Upper lobe of right lung (tissue), 1 donor: Measurements from ENCODE around the gene PLCB1. TPM values are rescaled to one million over a fixed set of nuclear protein-coding genes. Genes with fewer than 3 reads are reported as not detected.

ENCODE experiments used
- ATAC-seq: fragments of 200-7000 bp; cut with Tn5 transposase; one replicate; pipeline ENCODE4 v1.9.1; 2020; ENCODE audit warnings: mild to moderate bottlenecking, moderate library complexity
- DNase-seq: peaks from one replicate; pipeline ENCODE4 v3.0.0-alpha.2; 2020
- H3K27ac ChIP-seq: fragments of 200-600 bp; one replicate; pipeline ENCODE4 v1.8.0; 2022
- H3K27me3 ChIP-seq: fragments of 200-600 bp; one replicate; pipeline ENCODE4 v1.8.0; 2022; ENCODE audit warnings: mild to moderate bottlenecking
- H3K36me3 ChIP-seq: fragments of 200-600 bp; one replicate; pipeline ENCODE4 v1.8.0; 2022
- H3K4me1 ChIP-seq: fragments of 200-600 bp; one replicate; pipeline ENCODE4 v1.8.0; 2022
- H3K4me3 ChIP-seq: fragments of 200-600 bp; one replicate; pipeline ENCODE4 v1.8.0; 2022; ENCODE audit warnings: mild to moderate bottlenecking
- H3K9me3 ChIP-seq: fragments of 200-600 bp; one replicate; pipeline ENCODE4 v1.8.0; 2022
- CTCF ChIP-seq: fragments of 200-600 bp; IDR thresholded peaks from one replicate; pipeline ENCODE4 v1.8.0; 2022; ENCODE audit warnings: antibody characterized with exemption
- intact Hi-C: fragments of 100-400 bp; cut with DNase I; formaldehyde crosslinking; loops from one replicate; pipeline ENCODE4 v1.11.0; 2022
- total RNA-seq: library from RNA; stranded (reverse); fragmentation: NEBNext Ultra II Directional; extraction: Animal tissue kit (Norgen Biotek cat#: 25700); gene quantifications from one replicate; pipeline ENCODE4 v1.2.1, GENCODE V29; 2021
- donor health status: DM: no; HTN: yes; CAD: no; lungs with severe emphysema.

Gene PLCB1
- total RNA-seq, 1 donor from 2014 or later, result 12.4 TPM

DNA sequence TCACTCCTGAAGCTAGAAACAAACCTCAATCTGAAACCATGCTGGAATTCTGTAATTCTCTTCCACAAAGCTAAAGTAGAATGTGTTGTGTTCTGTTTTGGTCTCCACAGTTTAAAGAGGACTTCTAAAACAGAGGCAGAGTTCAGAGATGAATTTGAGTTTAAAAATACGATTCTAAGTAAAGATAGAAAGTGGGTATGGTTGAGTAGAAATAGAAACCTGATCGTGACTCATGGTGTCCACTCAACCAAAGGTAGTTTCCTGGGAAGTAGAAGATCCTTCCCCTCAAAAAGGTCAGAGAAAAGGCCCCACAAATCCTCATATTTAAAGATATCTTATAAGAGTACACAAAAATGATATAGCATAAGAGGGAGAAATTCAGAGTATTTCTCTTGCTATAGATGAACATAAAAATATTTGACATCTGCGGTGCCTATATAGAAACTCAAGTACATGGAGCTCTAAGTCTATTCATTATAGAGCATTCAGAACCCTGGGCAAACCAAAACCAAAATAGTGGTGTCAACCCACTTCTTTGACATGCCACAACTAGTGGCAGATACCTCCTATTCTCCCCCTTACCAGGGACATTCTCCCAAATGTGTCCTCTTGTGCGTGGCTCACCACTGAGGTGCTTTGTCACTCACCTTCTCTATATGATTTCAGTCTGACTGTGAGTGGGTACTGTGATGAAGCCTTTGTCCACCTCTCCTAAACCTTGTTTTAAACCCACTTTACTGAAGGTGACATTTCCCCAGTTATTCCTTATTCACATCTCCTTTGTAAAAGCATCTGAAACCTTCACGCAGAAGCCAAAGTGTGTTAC is 84.5 kb downstream of the PLCB1 start:
- Histone ChIP-seq H3K4me3 (no peak overlapping the region), H3K4me1 (no peaks in the 10 kb centered on the region), H3K27ac (no peak overlapping the region), H3K36me3 (no peaks in the 10 kb centered on the region), H3K9me3 (no peaks in the 10 kb centered on the region), H3K27me3 (no peaks in the 10 kb centered on the region)
- ATAC-seq (no peak), DNase-seq (no peak)
- TF ChIP-seq CTCF, result no peak
- intact Hi-C loops, result no loop called here

- H3K36me3 ChIP-seq, result no peaks in the 10 kb centered on the region
- no peak for TF ChIP-seq CTCF
- no peaks in the 10 kb centered on the region for H3K4me1 ChIP-seq
- ATAC-seq (no peak), DNase-seq (no peak)
- no peak overlapping the region for H3K27ac ChIP-seq
- intact Hi-C loops, result no loop called here
- no peak overlapping the region for H3K4me3 ChIP-seq
- no peaks in the 10 kb centered on the region for H3K9me3 ChIP-seq
- no peaks in the 10 kb centered on the region for H3K27me3 ChIP-seq
Measured at GRCh38 chr20:8218861-8219260, 86.8 kb downstream of the PLCB1 start.

GRCh38 chr20:8219403-8219802 is 87.3 kb downstream of the PLCB1 start:
- no peak for ATAC-seq
- intact Hi-C loops, result no loop called here
- no peak for DNase-seq
- TF ChIP-seq CTCF, result no peak
- no peak overlapping the region for H3K27ac ChIP-seq
- H3K4me3 ChIP-seq, result no peak overlapping the region
- H3K27me3 ChIP-seq, result no peaks in the 10 kb centered on the region
- H3K9me3 ChIP-seq, result no peaks in the 10 kb centered on the region
- H3K36me3 ChIP-seq, result no peaks in the 10 kb centered on the region
- no peaks in the 10 kb centered on the region for H3K4me1 ChIP-seq

- DNase-seq (no peak), ATAC-seq (no peak)
- Histone ChIP-seq H3K4me3 (no peak overlapping the region), H3K27ac (no peak overlapping the region), H3K27me3 (no peaks in the 10 kb centered on the region), H3K4me1 (no peaks in the 10 kb centered on the region), H3K9me3 (no peaks in the 10 kb centered on the region), H3K36me3 (no peaks in the 10 kb centered on the region)
- TF ChIP-seq CTCF, result no peak
- intact Hi-C loops, result no loop called here
Measured at GRCh38 chr20:8220716-8221115, 88.7 kb downstream of the PLCB1 start.

GRCh38 chr20:8221887-8222419 is 89.9 kb downstream of the PLCB1 start:
- H3K36me3 ChIP-seq, result no peaks in the 10 kb centered on the region
- H3K4me1 ChIP-seq, result no peaks in the 10 kb centered on the region
- H3K4me3 ChIP-seq, result no peak overlapping the region
- DNase-seq, result no peak
- H3K27me3 ChIP-seq, result no peaks in the 10 kb centered on the region
- ATAC-seq, result no peak
- H3K27ac ChIP-seq, result no peak overlapping the region
- H3K9me3 ChIP-seq, result no peaks in the 10 kb centered on the region
- intact Hi-C loops, result no loop called here
- TF ChIP-seq CTCF, result no peak
